HS-27A (cell line): ENCODE results near the gene ARHGAP33.

Source experiments
- DNase-seq: peaks from one replicate; pipeline ENCODE4 v3.0.0-alpha.2; 2012; ENCODE audit warnings: low read depth, missing footprints

The ARHGAP33 gene

GRCh38 chr19:35780058-35780457 is 4.7 kb downstream of the ARHGAP33 start:
- no peak for DNase-seq

GRCh38 chr19:35780717-35781116 is 5.4 kb downstream of the ARHGAP33 start:
- no peak for DNase-seq

GRCh38 chr19:35781650-35782049 is 6.3 kb downstream of the ARHGAP33 start:
- DNase-seq: no peak

GRCh38 chr19:35782589-35782988 is 7.2 kb downstream of the ARHGAP33 start:
- no peak for DNase-seq

- DNase-seq: no peak
Measured at GRCh38 chr19:35783469-35784434, 8.4 kb downstream of the ARHGAP33 start.

GRCh38 chr19:35784503-35785338 is 9.4 kb downstream of the ARHGAP33 start:
- DNase-seq: no peak

GRCh38 chr19:35785339-35785627 is 9.9 kb downstream of the ARHGAP33 start:
- no peak for DNase-seq

- DNase-seq: no peak
Measured at GRCh38 chr19:35786299-35787160, 11.2 kb downstream of the ARHGAP33 start.

- DNase-seq: no peak
Measured at GRCh38 chr19:35787227-35787799, 11.9 kb downstream of the ARHGAP33 start.

- DNase-seq: no peak
Measured at GRCh38 chr19:35788205-35788960, 13.0 kb downstream of the ARHGAP33 start.

- no peak for DNase-seq
Measured at GRCh38 chr19:35789195-35789977, 14.0 kb downstream of the ARHGAP33 start.

- DNase-seq: no peak
Measured at GRCh38 chr19:35789978-35790944, 14.9 kb downstream of the ARHGAP33 start.

- no peak for DNase-seq
Measured at GRCh38 chr19:35790981-35791813, 15.8 kb downstream of the ARHGAP33 start.

GRCh38 chr19:35791814-35792279 is 16.5 kb downstream of the ARHGAP33 start:
- DNase-seq: no peak

GRCh38 chr19:35792312-35792711 is 16.9 kb downstream of the ARHGAP33 start:
- DNase-seq: no peak

- DNase-seq: no peak
Measured at GRCh38 chr19:35792888-35793287, 17.5 kb downstream of the ARHGAP33 start.

- peak; percentile 46 for DNase-seq
Measured at GRCh38 chr19:35793381-35794165, 18.2 kb downstream of the ARHGAP33 start.
